ENCODE results near the gene PLAAT4. TPM values are rescaled to one million over a fixed set of nuclear protein-coding genes. Genes with fewer than 3 reads are reported as not detected.

Gene PLAAT4, protein sequence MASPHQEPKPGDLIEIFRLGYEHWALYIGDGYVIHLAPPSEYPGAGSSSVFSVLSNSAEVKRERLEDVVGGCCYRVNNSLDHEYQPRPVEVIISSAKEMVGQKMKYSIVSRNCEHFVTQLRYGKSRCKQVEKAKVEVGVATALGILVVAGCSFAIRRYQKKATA
- 27.4 and 36.1 TPM in 2 replicates for total RNA-seq

DNA sequence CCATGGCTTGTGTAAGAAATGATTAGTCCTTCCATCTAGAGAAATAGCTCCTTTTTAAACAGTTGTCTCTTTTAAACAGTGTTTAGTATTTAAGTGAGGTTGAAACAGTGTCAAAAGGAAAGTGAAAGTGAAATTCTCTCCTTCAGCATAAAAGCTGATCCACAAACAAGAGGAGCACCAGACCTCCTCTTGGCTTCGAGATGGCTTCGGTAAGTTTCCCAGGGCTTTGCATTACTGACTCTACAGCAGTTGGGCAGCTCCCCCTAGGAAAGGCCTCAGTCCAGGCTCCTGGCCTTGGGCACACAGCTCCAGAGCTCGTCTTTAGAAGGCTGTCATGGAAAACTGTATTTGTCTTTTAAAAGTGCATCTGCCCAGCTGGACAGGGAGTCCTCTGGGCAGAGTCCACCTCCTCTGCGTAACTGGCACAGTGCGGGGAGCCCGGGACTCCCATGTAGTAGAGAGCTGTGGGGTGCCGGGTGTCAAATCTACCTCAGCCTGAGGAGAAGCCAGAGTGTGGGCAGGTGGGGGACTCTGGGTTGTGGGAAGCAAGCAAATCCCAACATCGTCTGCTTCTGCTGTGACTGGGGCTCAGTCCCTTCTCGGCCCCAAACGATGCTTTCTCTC, at the start of gene PLAAT4:
Gene PLAAT4, plus strand, starts transcription at position 140 of the 624 bp plus-strand sequence. Its CDS starts 61 bp downstream, at position 201.

DNA sequence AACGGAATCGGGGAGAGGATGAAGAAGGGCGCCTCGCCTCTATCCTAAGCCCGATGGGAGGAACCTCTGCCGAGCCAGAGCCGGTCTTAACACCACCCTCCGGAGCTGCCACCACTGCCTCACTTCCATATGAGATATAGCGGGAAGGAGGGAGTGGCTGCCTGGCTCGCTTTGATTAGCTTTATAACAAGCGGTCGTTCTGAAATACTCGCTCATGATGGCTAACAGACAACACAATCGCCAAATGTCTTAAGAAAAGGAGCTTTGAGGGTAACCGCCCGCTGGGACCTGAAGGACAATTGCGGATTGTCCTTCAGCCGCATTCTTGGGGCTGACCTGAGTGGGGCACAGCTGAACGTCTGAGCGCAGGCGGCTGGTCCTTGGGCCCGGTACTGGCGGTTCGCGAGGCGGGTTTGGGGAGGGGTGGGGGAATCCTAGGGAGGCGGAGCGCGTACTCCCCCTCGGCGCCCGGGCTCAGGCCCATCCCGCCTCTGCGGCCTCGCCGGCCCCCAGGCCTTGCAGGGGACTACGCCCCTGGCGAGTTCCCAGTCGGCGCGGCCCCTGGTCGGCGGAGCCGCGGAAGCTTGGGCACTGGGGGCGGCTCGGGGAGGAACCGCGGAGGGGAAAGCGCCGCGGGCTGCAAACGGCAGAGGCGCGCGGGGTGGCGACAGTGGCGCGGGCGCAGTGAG, 45.9 kb upstream of the PLAAT4 start, which contains the start of gene PLAAT5:
Gene PLAAT5, minus strand, starts transcription at position 617 of the 689 bp plus-strand sequence. Its CDS starts 133 bp downstream, at position 484.

DNA sequence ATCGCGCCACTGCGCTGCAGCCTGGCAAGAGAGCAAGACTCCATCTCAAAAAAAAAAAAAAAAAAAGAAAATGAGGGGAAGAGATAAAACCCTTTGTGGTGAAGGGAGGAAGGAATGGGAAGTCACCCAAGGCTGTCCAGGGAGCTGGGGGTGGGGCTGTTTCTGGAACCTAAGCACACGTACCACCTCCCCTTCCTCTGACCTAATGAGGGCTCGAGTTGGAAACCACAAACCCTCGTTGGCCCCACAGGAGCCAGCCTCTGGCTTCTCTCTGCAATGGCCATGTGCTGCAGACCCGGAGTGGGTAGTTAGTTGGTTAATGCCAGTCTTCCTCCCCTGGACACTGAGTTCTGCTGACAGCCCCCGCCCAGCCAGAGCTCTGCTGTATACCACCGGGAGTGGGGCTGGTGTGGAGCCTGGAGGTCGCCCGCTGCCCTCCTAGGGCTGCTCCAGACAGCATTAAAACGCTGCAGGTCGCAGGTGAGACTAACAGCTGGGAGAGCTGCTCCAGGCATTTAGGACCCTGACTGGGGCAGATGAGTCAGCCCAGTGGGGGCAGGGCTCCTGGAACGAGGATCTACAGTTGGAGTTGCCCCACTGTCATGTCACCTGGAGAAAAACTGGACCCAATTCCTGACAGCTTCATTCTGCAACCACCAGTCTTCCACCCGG, 30.6 kb upstream of the PLAAT4 start, which contains the start of gene LGALS12:
Gene LGALS12, plus strand, starts transcription at position 228 of the 672 bp plus-strand sequence. Its CDS starts 375 bp downstream, at position 603.

DNA sequence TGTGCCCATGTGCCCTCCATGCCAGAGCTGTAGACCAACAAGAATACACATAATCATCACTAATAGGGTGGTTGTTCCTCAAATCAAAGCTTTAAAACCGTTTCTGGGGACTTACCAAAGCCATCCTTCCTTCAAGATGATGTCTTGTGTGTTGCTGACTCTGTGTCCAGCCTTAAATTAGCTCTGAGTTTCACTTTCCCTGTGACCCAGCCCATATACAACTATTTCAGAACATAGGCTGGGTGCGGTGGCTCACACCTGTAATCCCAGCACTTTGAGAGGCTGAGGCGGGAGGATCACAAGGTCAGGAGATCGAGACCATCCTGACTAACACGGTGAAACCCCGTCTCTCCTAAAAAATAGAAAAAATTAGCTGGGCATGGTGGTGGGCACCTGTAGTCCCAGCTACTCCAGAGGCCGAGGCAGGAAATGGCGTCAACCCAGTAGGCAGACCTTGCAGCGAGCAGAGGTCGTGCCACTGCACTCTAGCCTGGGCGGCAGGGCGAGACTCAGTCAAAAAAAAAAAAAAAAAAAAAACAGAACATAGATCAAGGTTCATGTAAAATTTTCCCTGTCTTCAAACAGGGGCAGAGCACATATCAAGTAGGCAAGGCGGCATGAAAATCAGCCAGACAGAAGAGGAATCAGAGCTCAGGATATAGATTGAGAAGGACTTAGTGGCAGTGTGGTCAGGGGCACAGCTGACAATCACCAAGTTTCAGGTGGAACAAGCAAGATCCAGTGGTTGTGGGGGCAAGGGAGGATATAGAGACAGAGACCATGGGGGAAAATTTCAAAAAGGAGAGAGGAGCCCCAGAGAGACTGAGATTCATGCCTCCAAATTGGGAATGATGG, 26.8 kb downstream of the PLAAT4 start, which contains the start of gene PLAAT2:
Gene PLAAT2, minus strand, starts transcription at position 179 of the 855 bp plus-strand sequence. Its CDS starts 55 bp downstream, at position 124.

Other genes starting within 250 kb of the PLAAT4 start
- not detected in 2 replicates for gene SLC22A9, start 167.0 kb upstream of the PLAAT4 start, total RNA-seq
- gene PLAAT5, start 45.6 kb upstream of the PLAAT4 start, total RNA-seq, result 0.39 and 0.86 TPM in 2 replicates
- 0.11 TPM in 1 of 2 replicates, not detected in the other for gene LGALS12, start 30.7 kb upstream of the PLAAT4 start, total RNA-seq
- not detected in 2 replicates for gene PLAAT2, start 26.6 kb downstream of the PLAAT4 start, total RNA-seq
- gene PLAAT3, start 77.6 kb downstream of the PLAAT4 start, total RNA-seq, result 12.4 and 14.9 TPM in 2 replicates
- 359 and 394 TPM in 2 replicates for gene ATL3, start 134.6 kb downstream of the PLAAT4 start, total RNA-seq
- gene RTN3, start 144.7 kb downstream of the PLAAT4 start, total RNA-seq, result 122 and 132 TPM in 2 replicates
- 11.9 and 12.5 TPM in 2 replicates for gene ZFTA, start 232.0 kb downstream of the PLAAT4 start, total RNA-seq